Dendritic cell treated with granulocyte-macrophage colony-stimulating factor and Interleukin-4, amounts not matched to agents 40 ng/mL and 50 ng/mL, for 4 days (primary cell): ENCODE results near the gene FXYD5.

Experiments used
- H3K27ac Mint-ChIP-seq: one replicate; pipeline ENCODE4 v1.8.0; 2022; ENCODE audit warnings: mild to moderate bottlenecking, mixed read lengths
- H3K27me3 Mint-ChIP-seq: one replicate; pipeline ENCODE4 v1.8.0; 2022; ENCODE audit warnings: mild to moderate bottlenecking, mixed read lengths
- H3K36me3 Mint-ChIP-seq: one replicate; pipeline ENCODE4 v1.8.0; 2022; ENCODE audit warnings: low read depth, mixed read lengths
- H3K4me1 Mint-ChIP-seq: one replicate; pipeline ENCODE4 v1.8.0; 2022; ENCODE audit warnings: low read depth, mixed read lengths
- H3K4me3 Mint-ChIP-seq: one replicate; pipeline ENCODE4 v1.8.0; 2022; ENCODE audit warnings: mild to moderate bottlenecking, moderate library complexity, mixed read lengths
- H3K9me3 Mint-ChIP-seq: one replicate; pipeline ENCODE4 v1.8.0; 2022; ENCODE audit warnings: mixed read lengths
- intact Hi-C: fragments of 100-400 bp; cut with micrococcal nuclease; formaldehyde crosslinking; loops from one replicate; pipeline ENCODE4 v1.15.0; 2022

Gene FXYD5

GRCh38 chr19:35207391-35207871 lies 52.9 kb downstream of the FXYD5 start:
- intact Hi-C loops, result loop anchor here (10.0 kb wide), 1 partner anchor 53 kb away; the partner anchor contains the start of gene FXYD5
- no peak overlapping the region for H3K27ac Mint-ChIP-seq
- H3K4me3 Mint-ChIP-seq, result no peak overlapping the region
- H3K27me3 Mint-ChIP-seq, result peaks cover 8% of the 10 kb centered on the region
- peaks cover 61% of the 10 kb centered on the region for H3K4me1 Mint-ChIP-seq
- H3K36me3 Mint-ChIP-seq, result no peaks in the 10 kb centered on the region
- no peaks in the 10 kb centered on the region for H3K9me3 Mint-ChIP-seq

- no peaks in the 10 kb centered on the region for H3K9me3 Mint-ChIP-seq
- H3K27me3 Mint-ChIP-seq, result peaks cover 8% of the 10 kb centered on the region
- H3K36me3 Mint-ChIP-seq, result no peaks in the 10 kb centered on the region
- H3K4me1 Mint-ChIP-seq, result peaks cover 63% of the 10 kb centered on the region
- intact Hi-C loops, result loop anchor here (10.0 kb wide), 1 partner anchor 53 kb away; the partner anchor contains the start of gene FXYD5
- H3K4me3 Mint-ChIP-seq, result no peak overlapping the region
- H3K27ac Mint-ChIP-seq, result no peak overlapping the region
Measured at GRCh38 chr19:35208121-35208520, 53.6 kb downstream of the FXYD5 start.

- no peak overlapping the region for H3K27ac Mint-ChIP-seq
- H3K27me3 Mint-ChIP-seq, result peaks cover 8% of the 10 kb centered on the region
- no peak overlapping the region for H3K4me3 Mint-ChIP-seq
- no peaks in the 10 kb centered on the region for H3K36me3 Mint-ChIP-seq
- H3K9me3 Mint-ChIP-seq, result no peaks in the 10 kb centered on the region
- intact Hi-C loops, result loop anchor here (10.0 kb wide), 2 partner anchors 55 kb away; partner anchors contain the start of genes FXYD5 and USF2
- H3K4me1 Mint-ChIP-seq, result peaks cover 63% of the 10 kb centered on the region
Measured at GRCh38 chr19:35209646-35210045, 55.1 kb downstream of the FXYD5 start.

- Mint-ChIP-seq H3K36me3 (no peaks in the 10 kb centered on the region), H3K27me3 (peaks cover 3% of the 10 kb centered on the region), H3K4me3 (peak overlapping the region; percentile 30), H3K27ac (peak overlapping the region; percentile 72), H3K9me3 (no peaks in the 10 kb centered on the region), H3K4me1 (peaks cover 61% of the 10 kb centered on the region)
- intact Hi-C loops, result loop anchor here (10.0 kb wide), 1 partner anchor 53 kb away; the partner anchor contains the start of gene USF2
Measured at GRCh38 chr19:35211545-35212230, 57.2 kb downstream of the FXYD5 start.

- Mint-ChIP-seq H3K27me3 (no peaks in the 10 kb centered on the region), H3K27ac (peak overlapping the region; percentile 72), H3K36me3 (no peaks in the 10 kb centered on the region), H3K4me1 (peaks cover 61% of the 10 kb centered on the region), H3K4me3 (no peak overlapping the region), H3K9me3 (no peaks in the 10 kb centered on the region)
- intact Hi-C loops, result loop anchor here (10.0 kb wide), 1 partner anchor 53 kb away; the partner anchor contains the start of gene USF2
Measured at GRCh38 chr19:35212241-35212640, 57.7 kb downstream of the FXYD5 start.

GRCh38 chr19:35213663-35214632 lies 59.4 kb downstream of the FXYD5 start:
- Mint-ChIP-seq H3K27me3 (no peaks in the 10 kb centered on the region), H3K4me1 (peaks cover 61% of the 10 kb centered on the region), H3K9me3 (peaks cover under 1% of the 10 kb centered on the region), H3K27ac (peak overlapping the region; percentile 76), H3K4me3 (peak overlapping the region; percentile 23), H3K36me3 (no peaks in the 10 kb centered on the region)
- intact Hi-C loops, result loop anchor here (10.0 kb wide), 1 partner anchor 51 kb away; the partner anchor contains the start of gene USF2

GRCh38 chr19:35214766-35215422 lies 60.4 kb downstream of the FXYD5 start:
- peak overlapping the region; percentile 76 for H3K27ac Mint-ChIP-seq
- H3K4me3 Mint-ChIP-seq, result no peak overlapping the region
- H3K27me3 Mint-ChIP-seq, result peaks cover 4% of the 10 kb centered on the region
- peaks cover 10% of the 10 kb centered on the region for H3K9me3 Mint-ChIP-seq
- peaks cover 67% of the 10 kb centered on the region for H3K4me1 Mint-ChIP-seq
- no peaks in the 10 kb centered on the region for H3K36me3 Mint-ChIP-seq
- intact Hi-C loops, result loop anchor here (10.0 kb wide), 1 partner anchor 50 kb away; the partner anchor contains the start of gene USF2

GRCh38 chr19:35216016-35216832 lies 61.7 kb downstream of the FXYD5 start:
- intact Hi-C loops, result loop anchor here (10.0 kb wide), 1 partner anchor 49 kb away; the partner anchor contains the start of gene USF2
- Mint-ChIP-seq H3K4me1 (peaks cover 63% of the 10 kb centered on the region), H3K36me3 (no peaks in the 10 kb centered on the region), H3K27me3 (peaks cover 4% of the 10 kb centered on the region), H3K9me3 (peaks cover 10% of the 10 kb centered on the region), H3K4me3 (no peak overlapping the region), H3K27ac (peak overlapping the region; percentile 59)

GRCh38 chr19:35216833-35217648 lies 62.5 kb downstream of the FXYD5 start:
- H3K4me1 Mint-ChIP-seq, result peaks cover 54% of the 10 kb centered on the region
- H3K27ac Mint-ChIP-seq, result peak overlapping the region; percentile 59
- H3K4me3 Mint-ChIP-seq, result no peak overlapping the region
- H3K36me3 Mint-ChIP-seq, result no peaks in the 10 kb centered on the region
- intact Hi-C loops, result loop anchor here (10.0 kb wide), 1 partner anchor 48 kb away; the partner anchor contains the start of gene USF2
- H3K27me3 Mint-ChIP-seq, result peaks cover 4% of the 10 kb centered on the region
- H3K9me3 Mint-ChIP-seq, result peaks cover 10% of the 10 kb centered on the region

- peak overlapping the region; percentile 52 for H3K27ac Mint-ChIP-seq
- no peak overlapping the region for H3K4me3 Mint-ChIP-seq
- intact Hi-C loops, result loop anchor here (10.0 kb wide), 1 partner anchor 47 kb away; the partner anchor contains the start of gene USF2
- peaks cover 4% of the 10 kb centered on the region for H3K27me3 Mint-ChIP-seq
- H3K9me3 Mint-ChIP-seq, result peaks cover 10% of the 10 kb centered on the region
- H3K36me3 Mint-ChIP-seq, result no peaks in the 10 kb centered on the region
- peaks cover 53% of the 10 kb centered on the region for H3K4me1 Mint-ChIP-seq
Measured at GRCh38 chr19:35217649-35217990, 63.1 kb downstream of the FXYD5 start.

- H3K9me3 Mint-ChIP-seq, result peaks cover 10% of the 10 kb centered on the region
- H3K27ac Mint-ChIP-seq, result no peak overlapping the region
- H3K4me3 Mint-ChIP-seq, result no peak overlapping the region
- peaks cover 4% of the 10 kb centered on the region for H3K27me3 Mint-ChIP-seq
- intact Hi-C loops, result loop anchor here (10.0 kb wide), 1 partner anchor 46 kb away; the partner anchor contains the start of gene USF2
- H3K36me3 Mint-ChIP-seq, result no peaks in the 10 kb centered on the region
- peaks cover 53% of the 10 kb centered on the region for H3K4me1 Mint-ChIP-seq
Measured at GRCh38 chr19:35219008-35219407, 64.5 kb downstream of the FXYD5 start.
